Gastroesophageal sphincter (tissue), 3 donors: Measurements from ENCODE around the gene CD79B.
"Not testable (repeated sequence)": the region's sequence is repeated elsewhere in the genome, so short reads cannot be mapped to it uniquely, and the experiment has no call there.

Source experiments
- CTCF ChIP-seq, 4 experiments: fragments of 200-600 bp in 2 of 4; fragments of 450-650 bp in 2 of 4; sonication (generic) in 1 of 4; IDR thresholded peaks; one replicate each; pipeline ENCODE4 v1.5.1; 2017 to 2019; ENCODE audit warnings: antibody characterized with exemption in 4 of 4, mild to moderate bottlenecking in 2 of 4, moderate library complexity in 2 of 4
- EP300 ChIP-seq: sonication (generic); formaldehyde crosslinking; IDR thresholded peaks from one replicate; pipeline ENCODE4 v1.6.1; 2017; ENCODE audit warnings: antibody characterized with exemption, mild to moderate bottlenecking
- POLR2A ChIP-seq, 2 donors: fragments of 450-650 bp; IDR thresholded peaks; one replicate each; pipeline ENCODE4 v1.6.1; 2017; ENCODE audit warnings: antibody characterized with exemption in 2 of 2, mild to moderate bottlenecking in 2 of 2, moderate library complexity in 1 of 2

- TF ChIP-seq EP300; CTCF (IDR thresholded peaks at IDR 0.05); POLR2A (IDR thresholded peaks at IDR 0.05): not testable (repeated sequence)
These were observed 16.4 kb downstream of the CD79B start for GRCh38 chr17:63915753-63916152.
